Right lobe of liver (tissue), 6 donors: ENCODE results near the gene PHOSPHO1. TPM values are rescaled to one million over a fixed set of nuclear protein-coding genes. Genes with fewer than 3 reads are reported as not detected.

Source experiments
- ATAC-seq, 4 donors: fragments of 200-7000 bp; cut with Tn5 transposase; one replicate each; pipeline ENCODE4 v1.9.1; 2020; ENCODE audit warnings: mild to moderate bottlenecking in 4 of 4, moderate library complexity in 4 of 4
- DNase-seq, 3 donors: peaks; one replicate each; pipeline ENCODE4 v3.0.0-alpha.2; 2020
- H3K27ac ChIP-seq, 3 donors: fragments of 200-600 bp; one replicate each; pipeline ENCODE4 v1.8.0; 2022
- H3K27me3 ChIP-seq, 2 donors: fragments of 200-600 bp; one replicate each; pipeline ENCODE4 v1.8.0; 2022
- H3K36me3 ChIP-seq, 4 donors: fragments of 200-600 bp; sonication (generic) in 1 of 4; one replicate each; pipeline versions ENCODE4 v1.5.1 to v1.8.0; 2017 to 2022; ENCODE audit warnings: control low read depth in 1 of 4
- H3K4me1 ChIP-seq, 4 donors: fragments of 200-600 bp; sonication (generic) in 1 of 4; one replicate each; pipeline versions ENCODE4 v1.5.1 to v1.8.0; 2017 to 2022; ENCODE audit warnings: control low read depth in 1 of 4
- H3K4me3 ChIP-seq, 3 donors: fragments of 200-600 bp; one replicate each; pipeline ENCODE4 v1.8.0; 2022
- H3K9me3 ChIP-seq, 4 donors: fragments of 200-600 bp; sonication (generic) in 1 of 4; one replicate each; pipeline versions ENCODE4 v1.5.1 to v1.8.0; 2017 to 2022; ENCODE audit warnings: control low read depth in 1 of 4
- CTCF ChIP-seq, 4 donors: fragments of 200-600 bp in 3 of 4; fragments of 450-650 bp in 1 of 4; IDR thresholded peaks; one replicate each; pipeline versions ENCODE4 v1.5.1 to v1.8.0; 2016 to 2022; ENCODE audit warnings: antibody characterized with exemption in 4 of 4, mild to moderate bottlenecking in 2 of 4
- POLR2A ChIP-seq: fragments of 450-650 bp; IDR thresholded peaks from one replicate; pipeline ENCODE4 v1.6.1; 2017; ENCODE audit warnings: antibody characterized with exemption, mild to moderate bottlenecking
- WGBS: methylation state at CpG from one replicate; pipeline ENCODE4 v1.1.6; 2018; ENCODE audit warnings: low coverage, low lambda C conversion rate; ENCODE audit not compliant: insufficient coverage; ENCODE audit errors: missing lambda C conversion rate; 5-methylcytosine and 5-hydroxymethylcytosine counted together
- intact Hi-C, 2 donors: fragments of 100-400 bp; cut with DNase I; formaldehyde crosslinking; loops; one replicate each; pipeline versions ENCODE4 v1.11.2 to v1.14.1; 2022
- total RNA-seq, 6 experiments: library from RNA; depleted of rRNA in 2 of 6; stranded (reverse); fragments of >200 nt in 2 of 6; fragmentation: NEBNext Ultra II Directional in 3 of 6; extraction: Animal tissue kit (Norgen Biotek cat#: 25700) in 3 of 6; gene quantifications; one replicate each; pipeline versions ENCODE4 v1.1.0 to v1.2.4, GENCODE V29; 2016 to 2023
- donor health status: DM: no; HTN: yes; CAD: no.
- donor health status: DM: no; HTN: no; CAD: no.
- donor health status: DM: no; HTN: no; CAD: no.
- donor health status: DM: no; HTN: yes; CAD: no.
- donor health status: DM: no; HTN: yes; CAD: no.

Gene PHOSPHO1
- total RNA-seq, 6 experiments from 2014 or later = 0.16 to 0.71 (median 0.41) TPM; not detected in 2

- DNase-seq = no peak
- no peak for ATAC-seq
- Histone ChIP-seq H3K27ac (no peak overlapping the region), H3K36me3 (no peaks in the 10 kb centered on the region), H3K4me1 (no peaks in the 10 kb centered on the region), H3K4me3 (no peak overlapping the region), H3K9me3 (no peaks in the 10 kb centered on the region), H3K27me3 (no peaks in the 10 kb centered on the region)
- TF ChIP-seq CTCF (IDR thresholded peaks at IDR 0.05) (no peak), POLR2A (no peak)
- intact Hi-C loops = no loop called here
- 81% methylated on average over 4 of the region's 8 CpGs for WGBS
Observed at GRCh38 chr17:49201481-49201927, 29.1 kb downstream of the PHOSPHO1 start.

- whole genome bisulfite sequencing = 61% methylated on average over 6 of the region's 13 CpGs
- DNase-seq = no peak
- intact Hi-C loops = no loop called here
Observed at GRCh38 chr17:49200423-49201083, 30.0 kb downstream of the PHOSPHO1 start.

GRCh38 chr17:49198211-49198610, 32.4 kb downstream of the PHOSPHO1 start:
- no peaks in the 10 kb centered on the region for H3K4me1 ChIP-seq
- no peaks in the 10 kb centered on the region for H3K36me3 ChIP-seq
- intact Hi-C loops = no loop called here
- H3K9me3 ChIP-seq = no peaks in the 10 kb centered on the region
- no peak overlapping the region for H3K4me3 ChIP-seq
- no peak for DNase-seq
- no peak for TF ChIP-seq POLR2A
- TF ChIP-seq CTCF (IDR thresholded peaks at IDR 0.05) = no peak
- ATAC-seq = no peak
- H3K27ac ChIP-seq = no peak overlapping the region
- WGBS = 59% methylated on average over 2 of the region's 2 CpGs
- no peaks in the 10 kb centered on the region for H3K27me3 ChIP-seq

More at GRCh38 chr17:49200423-49201083, 30.0 kb downstream of the PHOSPHO1 start:
- H3K4me3 ChIP-seq = no peak overlapping the region
- H3K27me3 ChIP-seq = no peaks in the 10 kb centered on the region
- H3K9me3 ChIP-seq = no peaks in the 10 kb centered on the region
- ATAC-seq = no peak
- TF ChIP-seq CTCF (IDR thresholded peaks at IDR 0.05) (no peak), POLR2A (no peak)
- H3K36me3 ChIP-seq = no peaks in the 10 kb centered on the region
- H3K4me1 ChIP-seq = no peaks in the 10 kb centered on the region
- H3K27ac ChIP-seq = no peak overlapping the region

- TF ChIP-seq POLR2A (no peak), CTCF (IDR thresholded peaks at IDR 0.05) (no peak)
- no peak for DNase-seq
- 8% methylated on average over 2 of the region's 5 CpGs for WGBS
- no peaks in the 10 kb centered on the region for H3K36me3 ChIP-seq
- H3K4me3 ChIP-seq = no peak overlapping the region
- no peak for ATAC-seq
- H3K27me3 ChIP-seq = no peaks in the 10 kb centered on the region
- no peaks in the 10 kb centered on the region for H3K9me3 ChIP-seq
- no peaks in the 10 kb centered on the region for H3K4me1 ChIP-seq
- no peak overlapping the region for H3K27ac ChIP-seq
- intact Hi-C loops = no loop called here
Observed at GRCh38 chr17:49197346-49197998, 33.1 kb downstream of the PHOSPHO1 start.
